Vein endothelial cell (primary cell): ENCODE measurements around the gene IL15RA. TPM values are rescaled to one million over a fixed set of nuclear protein-coding genes. Genes with fewer than 3 reads are reported as not detected.

Experiments
- small RNA-seq: library from RNA; depleted of rRNA; stranded (forward); fragments of <200 nt; gene quantifications from one replicate; pipeline ENCODE3, GENCODE V24; 2012
- total RNA-seq: library from RNA; depleted of rRNA; stranded (reverse); fragments of >200 nt; gene quantifications from 2 replicates; pipeline ENCODE4 v1.2.3, GENCODE V29; 2012

The IL15RA gene, protein sequence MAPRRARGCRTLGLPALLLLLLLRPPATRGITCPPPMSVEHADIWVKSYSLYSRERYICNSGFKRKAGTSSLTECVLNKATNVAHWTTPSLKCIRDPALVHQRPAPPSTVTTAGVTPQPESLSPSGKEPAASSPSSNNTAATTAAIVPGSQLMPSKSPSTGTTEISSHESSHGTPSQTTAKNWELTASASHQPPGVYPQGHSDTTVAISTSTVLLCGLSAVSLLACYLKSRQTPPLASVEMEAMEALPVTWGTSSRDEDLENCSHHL
- 17.2 and 17.3 TPM in 2 replicates for total RNA-seq

GRCh38 chr10:5977471-5978229, at the start of gene IL15RA:
TSS of gene IL15RA (minus strand) at chr10:5977543. CDS start at chr10:5977492, 51 bp downstream.

Small RNA genes within 50 kb of the gene (small RNA-seq; reads per million reads assigned to genes)
- not detected for gene RF00397

Other genes starting within 250 kb of the IL15RA start
- gene GDI2, start 164.1 kb downstream of the IL15RA start, total RNA-seq = 629 and 694 TPM in 2 replicates
- gene ANKRD16, start 87.7 kb downstream of the IL15RA start, total RNA-seq = 7.4 and 9.5 TPM in 2 replicates
- 84.8 and 106 TPM in 2 replicates for gene FBH1, start 87.3 kb downstream of the IL15RA start, total RNA-seq
- gene IL2RA, start 84.8 kb upstream of the IL15RA start, total RNA-seq = not detected in 2 replicates
- gene RBM17, start 111.5 kb upstream of the IL15RA start, total RNA-seq = 50.0 and 58.8 TPM in 2 replicates
- gene PFKFB3, start 225.4 kb upstream of the IL15RA start, total RNA-seq = 30.9 and 36.9 TPM in 2 replicates